ENCODE results near the gene APOBEC3B.
"Not testable (repeated sequence)": the region's sequence is repeated elsewhere in the genome, so short reads cannot be mapped to it uniquely, and the experiment has no call there.

The APOBEC3B gene

GRCh38 chr22:38951734-38952133, 30.4 kb upstream of the APOBEC3B start:
- DNase-seq (ENCODE audit: low read depth), result no peak

- no peak for DNase-seq (ENCODE audit: low read depth)
Measured at GRCh38 chr22:38952281-38952993, 29.7 kb upstream of the APOBEC3B start.

GRCh38 chr22:38953091-38953490, 29.1 kb upstream of the APOBEC3B start:
- DNase-seq (ENCODE audit: low read depth), result no peak

GRCh38 chr22:38953577-38954413, 28.4 kb upstream of the APOBEC3B start:
- peak; percentile 21 for DNase-seq (ENCODE audit: low read depth)

GRCh38 chr22:38954414-38955043, 27.6 kb upstream of the APOBEC3B start:
- no peak for DNase-seq (ENCODE audit: low read depth)

- no peak for DNase-seq (ENCODE audit: low read depth)
Measured at GRCh38 chr22:38955250-38955905, 26.8 kb upstream of the APOBEC3B start.

GRCh38 chr22:38955926-38956325, 26.2 kb upstream of the APOBEC3B start:
- DNase-seq (ENCODE audit: low read depth), result no peak

GRCh38 chr22:38956551-38956950, 25.6 kb upstream of the APOBEC3B start:
- no peak for DNase-seq (ENCODE audit: low read depth)

GRCh38 chr22:38957046-38957770, 24.9 kb upstream of the APOBEC3B start, which contains the start of gene APOBEC3A:
APOBEC3A (plus strand) TSS chr22:38957609; CDS start chr22:38957692, 83 bp downstream.
- DNase-seq (ENCODE audit: low read depth), result no peak

GRCh38 chr22:38957808-38958650, 24.1 kb upstream of the APOBEC3B start:
- DNase-seq (ENCODE audit: low read depth), result no peak

- not testable (repeated sequence) for DNase-seq (ENCODE audit: low read depth)
Measured at GRCh38 chr22:38958651-38958943, 23.6 kb upstream of the APOBEC3B start.

GRCh38 chr22:38959590-38959989, 22.6 kb upstream of the APOBEC3B start:
- no peak for DNase-seq (ENCODE audit: low read depth)

GRCh38 chr22:38960673-38961072, 21.5 kb upstream of the APOBEC3B start:
- DNase-seq (ENCODE audit: low read depth), result not testable (repeated sequence)

- not testable (repeated sequence) for DNase-seq (ENCODE audit: low read depth)
Measured at GRCh38 chr22:38963291-38963738, 18.8 kb upstream of the APOBEC3B start.

GRCh38 chr22:38963872-38964271, 18.3 kb upstream of the APOBEC3B start:
- no peak for DNase-seq (ENCODE audit: low read depth)

GRCh38 chr22:38964306-38964705, 17.8 kb upstream of the APOBEC3B start:
- DNase-seq (ENCODE audit: low read depth), result no peak

- no peak for DNase-seq (ENCODE audit: low read depth)
Measured at GRCh38 chr22:38964989-38965388, 17.2 kb upstream of the APOBEC3B start.

GRCh38 chr22:38965614-38966379, 16.4 kb upstream of the APOBEC3B start:
- DNase-seq (ENCODE audit: low read depth), result no peak

GRCh38 chr22:38966380-38966702, 15.8 kb upstream of the APOBEC3B start:
- no peak for DNase-seq (ENCODE audit: low read depth)

- no peak for DNase-seq (ENCODE audit: low read depth)
Measured at GRCh38 chr22:38966942-38967341, 15.2 kb upstream of the APOBEC3B start.

Measured in activated gamma-delta T cell treated with anti-CD3 and anti-CD28 coated beads, Interleukin-2, amount 50 U/mL, for 16 hours (primary cell).